ENCODE data around the gene ZNHIT6. TPM values are rescaled to one million over a fixed set of nuclear protein-coding genes. Genes with fewer than 3 reads are reported as not detected.

Gene ZNHIT6
- total and polyA plus RNA-seq, 10 of the 15 experiments (the other 5 are each of a cell fraction or from before 2014, with no cell fraction given): 12.8 to 32.0 (median 18.8) TPM

GRCh38 chr1:85599681-85600080 lies 108.6 kb downstream of the ZNHIT6 start:
- ChIA-PET CTCF (no interaction called here), SMC1A (ENCODE audit: uncharacterized antibody, unreplicated experiment) (interaction anchor here (1.6 kb wide), 1 partner anchor 11 kb away, joined by 3 read pairs; no protein-coding TSS in a partner anchor), RAD21 (ENCODE audit: unreplicated experiment) (no interaction called here), POLR2A (interaction anchor here (0.5 kb wide), 1 partner anchor 646 kb away, joined by 3 read pairs; no protein-coding TSS in a partner anchor)
- Histone ChIP-seq H3K4me1 (ENCODE audit: control insufficient read depth, insufficient read depth, low read length) (no peaks in the 10 kb centered on the region), H3K36me3 (ENCODE audit: control insufficient read depth in 2 of 2, insufficient read depth in 2 of 2, low read length in 1 of 2) (no peaks in the 10 kb centered on the region), H3K79me2 (ENCODE audit: control insufficient read depth, insufficient read depth, low read length) (no peaks in the 10 kb centered on the region), H3K4me3 (no peak overlapping the region), H2AFZ (ENCODE audit: control insufficient read depth, low read depth, low read length) (no peak overlapping the region), H3K4me2 (ENCODE audit: control insufficient read depth, insufficient read depth) (no peak overlapping the region), H3K27me3 (replicated peaks in 1 of 2; ENCODE audit: control insufficient read depth in 2 of 2, insufficient read depth in 2 of 2, low read length in 1 of 2) (no peaks in the 10 kb centered on the region), H3K9ac (ENCODE audit: control insufficient read depth, insufficient read depth, low read length) (no peak overlapping the region), H3K9me3 (replicated peaks; ENCODE audit: control insufficient read depth, insufficient read depth, low read length) (no peaks in the 10 kb centered on the region; the same call in 2 of the 3 replicates), H4K20me1 (ENCODE audit: control insufficient read depth, insufficient read depth) (no peaks in the 10 kb centered on the region), H3K27ac (ENCODE audit: control insufficient read depth, insufficient read depth) (no peak overlapping the region)
- in situ Hi-C loops (cut with MboI): no loop called here
- FAIRE-seq (no peak), ATAC-seq (no peak), DNase-seq (ENCODE audit: low read depth, low spot score) (no peak)
- WGBS (ENCODE audit: insufficient coverage, insufficient replicate concordance, low lambda C conversion rate, missing lambda C conversion rate): 4% methylated on average over 2 of the region's 2 CpGs
- no TSS peak for BruUV-seq (replicated peaks)
- TF ChIP-seq FOXM1 (IDR thresholded peaks at IDR 0.05; ENCODE audit: low read depth, low read length) (no peak), ZBED1 (IDR thresholded peaks at IDR 0.05; ENCODE audit: borderline replicate concordance) (no peak), IKZF1 (conservative IDR thresholded peaks at IDR 0.05) (no peak), HDAC6 (IDR thresholded peaks at IDR 0.05; ENCODE audit: unreplicated experiment) (no peak), RAD21 (IDR thresholded peaks at IDR 0.05; ENCODE audit: insufficient read depth, low read depth, low read length) (no peak), IRF5 (IDR thresholded peaks at IDR 0.05; ENCODE audit: borderline replicate concordance) (no peak), PKNOX1 (IDR thresholded peaks at IDR 0.05) (no peak), ETV6 (conservative IDR thresholded peaks at IDR 0.05 in 1 of 2, IDR thresholded peaks at IDR 0.05 in 1 of 2; ENCODE audit: borderline replicate concordance in 1 of 2, low read depth in 1 of 2) (no peak), ATF3 (IDR thresholded peaks at IDR 0.05; ENCODE audit: borderline replicate concordance, extremely low read depth, low read depth, low read length) (no peak), EGR1 (IDR thresholded peaks at IDR 0.05; ENCODE audit: borderline replicate concordance in 1 of 2, low read depth in 2 of 2, low read length in 2 of 2) (no peak), SMC3 (IDR thresholded peaks at IDR 0.05; ENCODE audit: borderline replicate concordance, low read length) (no peak), BCL11A (IDR thresholded peaks at IDR 0.05; ENCODE audit: low read depth, low read length) (no peak), CBFB (IDR thresholded peaks at IDR 0.05; ENCODE audit: low read depth) (no peak), CREM (IDR thresholded peaks at IDR 0.05; ENCODE audit: low read depth) (no peak), WRNIP1 (IDR thresholded peaks at IDR 0.05; ENCODE audit: borderline replicate concordance, low read depth, low read length) (no peak), SIN3A (IDR thresholded peaks at IDR 0.05; ENCODE audit: low read depth, low read length) (no peak), RBBP5 (conservative IDR thresholded peaks at IDR 0.05) (no peak)
- intact Hi-C loops (cut with micrococcal nuclease; ENCODE audit: unreplicated experiment): no loop called here

All from GM12878 (cell line).